ENCODE measurements around the gene PCDHGA12. TPM values are rescaled to one million over a fixed set of nuclear protein-coding genes. Genes with fewer than 3 reads are reported as not detected.

The PCDHGA12 gene
- total and polyA plus RNA-seq, 2 donors (not counting 1 experiment from before 2014, with no cell fraction given), result 0.27 to 2.8 TPM

DNA sequence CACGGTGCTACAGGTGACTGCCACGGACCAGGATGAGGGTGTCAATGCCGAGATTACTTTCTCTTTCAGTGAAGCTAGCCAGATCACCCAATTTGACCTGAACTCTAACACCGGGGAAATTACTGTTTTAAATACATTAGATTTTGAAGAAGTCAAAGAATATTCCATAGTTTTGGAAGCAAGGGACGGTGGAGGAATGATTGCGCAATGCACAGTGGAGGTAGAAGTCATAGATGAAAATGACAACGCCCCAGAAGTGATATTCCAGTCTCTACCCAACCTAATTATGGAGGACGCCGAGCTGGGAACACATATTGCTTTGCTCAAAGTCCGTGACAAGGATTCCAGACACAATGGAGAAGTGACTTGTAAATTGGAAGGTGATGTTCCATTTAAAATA is 41.6 kb upstream of the PCDHGA12 start:
- ATAC-seq (ENCODE audit: low read depth) (no peak), DNase-seq (no peak)
- Histone ChIP-seq H3K36me3 (replicated peaks in 1 of 2; ENCODE audit: control extremely low read depth in 1 of 2, control insufficient read depth in 1 of 2, extremely low read depth in 1 of 2, insufficient read depth in 2 of 2, low read length in 1 of 2) (no peaks in the 10 kb centered on the region), H3K4me2 (replicated peaks; ENCODE audit: low read depth, low read length, poor library complexity, severe bottlenecking) (no peak overlapping the region), H4K20me1 (ENCODE audit: control insufficient read depth, insufficient read depth, low read length, poor library complexity, severe bottlenecking) (no peaks in the 10 kb centered on the region), H3K27ac (ENCODE audit: low read length in 2 of 2) (no peak overlapping the region), H2AFZ (ENCODE audit: insufficient read depth, low read depth, low read length, poor library complexity, severe bottlenecking) (no peak overlapping the region), H3K4me1 (ENCODE audit: control insufficient read depth in 2 of 2, insufficient read depth in 2 of 2, low read length in 2 of 2) (no peaks in the 10 kb centered on the region), H3K79me2 (ENCODE audit: control insufficient read depth, insufficient read depth, low read length) (no peaks in the 10 kb centered on the region), H3K9me3 (ENCODE audit: control extremely low read depth in 1 of 3, control insufficient read depth in 2 of 3, insufficient read depth in 1 of 3, low read length in 2 of 3) (peaks cover 5 to 48% (median 31%) of the 10 kb centered on the region in 3 donors), H3K4me3 (ENCODE audit: control extremely low read depth in 1 of 5, extremely low read depth in 1 of 5, insufficient read depth in 1 of 5, low read depth in 2 of 5, low read length in 4 of 5) (no peak overlapping the region), H3K27me3 (replicated peaks in 1 of 4; ENCODE audit: control extremely low read depth in 1 of 4, control insufficient read depth in 3 of 4, insufficient read depth in 4 of 4, low read length in 3 of 4) (peaks cover 0 to 60% (median 38%) of the 10 kb centered on the region in 4 experiments), H3K9ac (ENCODE audit: low read length) (no peak overlapping the region)
- 80% methylated on average over 2 of the region's 10 CpGs for WGBS (ENCODE audit: insufficient coverage)
- peaks cover 11% of the 10 kb centered on the region for H3K9me3 Mint-ChIP-seq (ENCODE audit: insufficient read depth)
- TF ChIP-seq, protein P1, sequence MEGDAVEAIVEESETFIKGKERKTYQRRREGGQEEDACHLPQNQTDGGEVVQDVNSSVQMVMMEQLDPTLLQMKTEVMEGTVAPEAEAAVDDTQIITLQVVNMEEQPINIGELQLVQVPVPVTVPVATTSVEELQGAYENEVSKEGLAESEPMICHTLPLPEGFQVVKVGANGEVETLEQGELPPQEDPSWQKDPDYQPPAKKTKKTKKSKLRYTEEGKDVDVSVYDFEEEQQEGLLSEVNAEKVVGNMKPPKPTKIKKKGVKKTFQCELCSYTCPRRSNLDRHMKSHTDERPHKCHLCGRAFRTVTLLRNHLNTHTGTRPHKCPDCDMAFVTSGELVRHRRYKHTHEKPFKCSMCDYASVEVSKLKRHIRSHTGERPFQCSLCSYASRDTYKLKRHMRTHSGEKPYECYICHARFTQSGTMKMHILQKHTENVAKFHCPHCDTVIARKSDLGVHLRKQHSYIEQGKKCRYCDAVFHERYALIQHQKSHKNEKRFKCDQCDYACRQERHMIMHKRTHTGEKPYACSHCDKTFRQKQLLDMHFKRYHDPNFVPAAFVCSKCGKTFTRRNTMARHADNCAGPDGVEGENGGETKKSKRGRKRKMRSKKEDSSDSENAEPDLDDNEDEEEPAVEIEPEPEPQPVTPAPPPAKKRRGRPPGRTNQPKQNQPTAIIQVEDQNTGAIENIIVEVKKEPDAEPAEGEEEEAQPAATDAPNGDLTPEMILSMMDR (IDR thresholded peaks at IDR 0.05), result no peak
- TF ChIP-seq EZH2 (IDR thresholded peaks at IDR 0.05; ENCODE audit: borderline replicate concordance, insufficient read depth, low read depth, low read length, poor library complexity, severe bottlenecking), result no peak
- peaks cover 64% of the 10 kb centered on the region for H3K27me3 Mint-ChIP-seq
- H3K4me3 Mint-ChIP-seq, result no peak overlapping the region
- H3K27ac Mint-ChIP-seq, result no peak overlapping the region
- intact Hi-C loops (cut with micrococcal nuclease), result no loop called here
- POLR2A ChIA-PET, result no interaction called here
- peaks cover 3% of the 10 kb centered on the region for H3K4me1 Mint-ChIP-seq
- CTCF ChIA-PET, result no interaction called here

DNA sequence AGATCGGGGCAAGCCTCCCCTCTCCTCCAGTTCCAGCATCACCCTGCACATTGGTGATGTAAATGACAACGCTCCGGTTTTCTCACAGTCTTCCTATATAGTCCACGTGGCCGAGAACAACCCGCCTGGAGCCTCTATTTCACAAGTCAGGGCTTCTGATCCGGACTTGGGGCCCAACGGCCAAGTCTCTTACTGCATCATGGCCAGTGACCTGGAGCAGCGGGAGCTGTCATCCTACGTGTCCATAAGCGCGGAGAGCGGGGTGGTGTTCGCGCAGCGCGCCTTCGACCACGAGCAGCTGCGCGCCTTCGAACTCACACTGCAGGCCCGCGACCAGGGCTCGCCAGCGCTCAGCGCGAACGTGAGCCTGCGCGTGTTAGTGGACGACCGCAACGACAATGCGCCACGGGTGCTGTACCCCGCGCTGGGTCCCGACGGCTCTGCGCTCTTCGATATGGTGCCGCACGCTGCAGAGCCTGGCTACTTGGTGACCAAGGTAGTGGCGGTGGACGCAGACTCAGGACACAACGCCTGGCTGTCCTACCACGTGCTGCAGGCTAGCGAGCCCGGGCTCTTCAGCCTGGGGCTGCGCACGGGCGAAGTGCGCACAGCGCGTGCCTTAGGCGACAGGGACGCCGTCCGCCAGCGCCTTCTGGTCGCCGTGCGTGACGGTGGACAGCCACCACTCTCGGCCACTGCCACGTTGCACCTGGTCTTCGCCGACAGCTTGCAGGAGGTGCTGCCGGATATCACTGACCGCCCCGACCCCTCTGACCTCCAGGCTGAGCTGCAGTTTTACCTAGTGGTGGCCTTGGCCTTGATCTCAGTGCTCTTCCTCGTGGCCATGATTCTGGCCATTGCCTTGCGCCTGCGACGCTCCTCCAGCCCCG is 40.9 kb upstream of the PCDHGA12 start:
- H3K9ac ChIP-seq (ENCODE audit: low read length), result no peak overlapping the region
- H3K4me1 ChIP-seq (ENCODE audit: control insufficient read depth in 2 of 2, insufficient read depth in 2 of 2, low read length in 2 of 2), result no peaks in the 10 kb centered on the region
- H3K27me3 Mint-ChIP-seq, result peaks cover 64% of the 10 kb centered on the region
- H3K9me3 Mint-ChIP-seq (ENCODE audit: insufficient read depth), result peaks cover 10% of the 10 kb centered on the region
- no peak overlapping the region for H3K27ac ChIP-seq (ENCODE audit: low read length in 2 of 2)
- no peaks in the 10 kb centered on the region for H3K79me2 ChIP-seq (ENCODE audit: control insufficient read depth, insufficient read depth, low read length)
- no peak overlapping the region for H3K4me2 ChIP-seq (replicated peaks; ENCODE audit: low read depth, low read length, poor library complexity, severe bottlenecking)
- CTCF ChIA-PET, result no interaction called here
- H3K4me3 ChIP-seq (ENCODE audit: control extremely low read depth in 1 of 5, extremely low read depth in 1 of 5, insufficient read depth in 1 of 5, low read depth in 2 of 5, low read length in 4 of 5), result no peak overlapping the region
- H3K4me3 Mint-ChIP-seq, result no peak overlapping the region
- no peak for TF ChIP-seq EZH2 (IDR thresholded peaks at IDR 0.05; ENCODE audit: borderline replicate concordance, insufficient read depth, low read depth, low read length, poor library complexity, severe bottlenecking)
- TF ChIP-seq, protein P1 (IDR thresholded peaks at IDR 0.05), result no peak
- H4K20me1 ChIP-seq (ENCODE audit: control insufficient read depth, insufficient read depth, low read length, poor library complexity, severe bottlenecking), result no peaks in the 10 kb centered on the region
- H3K36me3 ChIP-seq (replicated peaks in 1 of 2; ENCODE audit: control extremely low read depth in 1 of 2, control insufficient read depth in 1 of 2, extremely low read depth in 1 of 2, insufficient read depth in 2 of 2, low read length in 1 of 2), result no peaks in the 10 kb centered on the region
- H3K27ac Mint-ChIP-seq, result no peak overlapping the region
- peaks cover 3% of the 10 kb centered on the region for H3K4me1 Mint-ChIP-seq
- peaks cover 0 to 60% (median 37%) of the 10 kb centered on the region in 4 experiments for H3K27me3 ChIP-seq (replicated peaks in 1 of 4; ENCODE audit: control extremely low read depth in 1 of 4, control insufficient read depth in 3 of 4, insufficient read depth in 4 of 4, low read length in 3 of 4)
- DNase-seq, result no peak
- POLR2A ChIA-PET, result no interaction called here
- H2AFZ ChIP-seq (ENCODE audit: insufficient read depth, low read depth, low read length, poor library complexity, severe bottlenecking), result no peak overlapping the region
- peaks cover 2 to 48% (median 30%) of the 10 kb centered on the region in 3 donors for H3K9me3 ChIP-seq (ENCODE audit: control extremely low read depth in 1 of 3, control insufficient read depth in 2 of 3, insufficient read depth in 1 of 3, low read length in 2 of 3)
- WGBS (ENCODE audit: insufficient coverage), result 55% methylated on average over 77 of the region's 77 CpGs
- no peak for ATAC-seq (ENCODE audit: low read depth)
- intact Hi-C loops (cut with micrococcal nuclease), result no loop called here

Data from B cell (primary cell).